K562 (cell line): Measurements from ENCODE around the gene KNSTRN. TPM values are rescaled to one million over a fixed set of nuclear protein-coding genes. Genes with fewer than 3 reads are reported as not detected.

ENCODE experiments used
- CBFA2T2 ChIP-seq: fragments of 450-650 bp; conservative IDR thresholded peaks from 2 replicates; pipeline ENCODE4 v1.6.1; 2017; ENCODE audit warnings: mild to moderate bottlenecking
- ELF1 ChIP-seq: fragments of 200-800 bp; sonication (Bioruptor generic); IDR thresholded peaks from 2 replicates; pipeline ENCODE4 v1.6.1; 2016; ENCODE audit warnings: missing genetic modification characterization, missing compliant biosample characterization
- EP400 ChIP-seq: fragments of 450-650 bp; IDR thresholded peaks from 2 replicates; pipeline ENCODE4 v1.6.1; 2017; ENCODE audit warnings: antibody characterized with exemption, mild to moderate bottlenecking, moderate library complexity
- HDAC3 ChIP-seq: fragments of 450-650 bp; IDR thresholded peaks from 2 replicates; pipeline ENCODE4 v1.6.1; 2018; ENCODE audit warnings: borderline replicate concordance, mild to moderate bottlenecking, moderate library complexity; ENCODE audit not compliant: partially characterized antibody
- MEF2A ChIP-seq: IDR thresholded peaks from 2 replicates; pipeline ENCODE4 v1.6.1; 2011; ENCODE audit warnings: low read depth, mild to moderate bottlenecking, low read length, moderate library complexity; ENCODE audit not compliant: control insufficient read depth
- POLR2G ChIP-seq: fragments of 200-400 bp; formaldehyde crosslinking; IDR thresholded peaks from 2 replicates; pipeline ENCODE4 v1.6.1; 2017; ENCODE audit warnings: low read depth, mild to moderate bottlenecking, antibody characterized with exemption, low read length, moderate library complexity
- PRDM10 ChIP-seq: fragments of 450-650 bp; IDR thresholded peaks from 2 replicates; pipeline ENCODE4 v1.6.1; 2018; ENCODE audit not compliant: partially characterized antibody
- ZBTB12 ChIP-seq: fragments of 250-450 bp; sonication (Bioruptor Pico); IDR thresholded peaks from 2 replicates; pipeline ENCODE4 v1.4.0; 2020
- ZHX1 ChIP-seq: fragments of 150-350 bp; conservative IDR thresholded peaks from 2 replicates; pipeline ENCODE4 v1.6.1; 2014; ENCODE audit warnings: low read length
- ZNF143 ChIP-seq: sonication (generic); formaldehyde crosslinking; IDR thresholded peaks from 2 replicates; pipeline ENCODE4 v1.9.0; 2022; ENCODE audit warnings: mild to moderate bottlenecking, missing genetic modification reagents
- ZNF146 ChIP-seq: IDR thresholded peaks from one replicate; pipeline ENCODE4 v1.6.1; 2018; ENCODE audit warnings: missing compliant biosample characterization; ENCODE audit not compliant: unreplicated experiment
- ZNF212 ChIP-seq: fragments of 450-650 bp; formaldehyde crosslinking; IDR thresholded peaks from 2 replicates; pipeline ENCODE4 v1.4.0; 2020; ENCODE audit warnings: mild to moderate bottlenecking
- ZNF592 ChIP-seq: fragments of 450-650 bp; IDR thresholded peaks from 2 replicates; pipeline ENCODE4 v1.6.1; 2017; ENCODE audit warnings: antibody characterized with exemption, mild to moderate bottlenecking
- polyA plus RNA-seq, 8 experiments: library from polyadenylated mRNA; depleted of rRNA in 4 of 8; stranded (reverse) in 5 of 8; unstranded in 3 of 8; fragments of >200 nt; fragmentation: Nextera tagmentation in 2 of 8; fragmentation: Illumina TruSeq in 1 of 8; extraction: Ambion mirVana in 2 of 8; extraction: Trizol in 1 of 8; gene quantifications; 2 replicates each; pipeline versions ENCODE4 v1.2.1 to v1.2.3, GENCODE V29; 2011 to 2014; ENCODE audit warnings: inconsistent platforms in 1 of 8, missing spikeins in 1 of 8
- total RNA-seq, 7 experiments: library from RNA; depleted of rRNA in 6 of 7; stranded (reverse); fragments of >200 nt in 6 of 7; fragmentation: Illumina TruSeq in 2 of 7; extraction: Trizol in 2 of 7; gene quantifications; 2 replicates each; pipeline versions ENCODE4 v1.2.1 to v1.2.3, GENCODE V29; 2011 to 2021; ENCODE audit warnings: low replicate concordance in 1 of 7

Gene KNSTRN
- total and polyA plus RNA-seq, 9 of the 15 experiments (the other 6 are each of a cell fraction or from before 2014, with no cell fraction given), result 48.7 to 88.2 (median 66.3) TPM

GRCh38 chr15:40382580-40383456 is at the start of gene KNSTRN (continued):
- TF ChIP-seq ZBTB12, result no peak
- 0 out of 2 replicates have a peak, but pooled peaks have one; percentile 30 for TF ChIP-seq ZHX1
- TF ChIP-seq ZNF143 (CRISPR knock-in tag), result no peak
- TF ChIP-seq HDAC3, result no peak
- TF ChIP-seq EP400, result peak; percentile 86
- TF ChIP-seq POLR2G, result peak; percentile 85
- no peak for TF ChIP-seq ZNF212
- TF ChIP-seq ELF1 (tag), result peak; percentile 77
- no peak for TF ChIP-seq MEF2A
- no peak for TF ChIP-seq ZNF146
- no peak for TF ChIP-seq CBFA2T2
- TF ChIP-seq ZNF592, result no peak
- no peak for TF ChIP-seq PRDM10
